Body of pancreas (tissue), 4 donors: ENCODE measurements around the gene TMEM184A. TPM values are rescaled to one million over a fixed set of nuclear protein-coding genes. Genes with fewer than 3 reads are reported as not detected.

Experiments
- ATAC-seq: fragments of 150-250 bp; one replicate; pipeline ENCODE4 v1.9.1; 2016
- DNase-seq, 4 donors: peaks; one replicate each; pipeline ENCODE4 v3.0.0-alpha.2; 2019
- H3K27ac ChIP-seq, 4 donors: fragments of 200-600 bp; sonication (generic); 1 replicate in 3 of 4; 2 replicates in 1 of 4; pipeline versions ENCODE4 v1.5.1 to v1.6.1; 2016 to 2019; ENCODE audit warnings: mild to moderate bottlenecking in 1 of 4, mixed read lengths in 1 of 4, moderate library complexity in 1 of 4
- H3K27me3 ChIP-seq, 2 donors: fragments of 200-600 bp; sonication (generic); one replicate each; pipeline ENCODE4 v1.6.0; 2016; ENCODE audit warnings: mild to moderate bottlenecking in 1 of 2
- H3K36me3 ChIP-seq, 2 donors: fragments of 200-600 bp; sonication (generic); replicated peaks in 1 of 2; 2 replicates each; pipeline ENCODE4 v1.5.1; 2016; ENCODE audit warnings: low read depth in 2 of 2; ENCODE audit not compliant: insufficient read depth in 1 of 2
- H3K4me1 ChIP-seq: fragments of 200-600 bp; sonication (generic); one replicate; pipeline ENCODE4 v1.6.0; 2016
- H3K4me3 ChIP-seq, 2 donors: fragments of 200-600 bp; sonication (generic); 1 replicate in 1 of 2; 2 replicates in 1 of 2; pipeline ENCODE4 v1.5.1; 2016 to 2019
- H3K9me3 ChIP-seq, 3 donors: fragments of 200-600 bp; sonication (generic); 1 replicate in 2 of 3; 2 replicates in 1 of 3; pipeline ENCODE4 v1.5.1; 2016
- CTCF ChIP-seq, 7 experiments: fragments of 450-650 bp in 4 of 7; fragments of 200-600 bp in 3 of 7; sonication (generic) in 3 of 7; IDR thresholded peaks; one replicate each; pipeline ENCODE4 v1.5.1; 2016 to 2019; ENCODE audit warnings: antibody characterized with exemption in 7 of 7
- POLR2A ChIP-seq, 3 donors: fragments of 450-650 bp; IDR thresholded peaks; one replicate each; pipeline ENCODE4 v1.6.1; 2016; ENCODE audit warnings: antibody characterized with exemption in 3 of 3, mild to moderate bottlenecking in 2 of 3
- WGBS, 2 donors: methylation state at CpG; one replicate each; pipeline ENCODE4 v1.1.5; 2017; 5-methylcytosine and 5-hydroxymethylcytosine counted together
- intact Hi-C: fragments of 100-400 bp; cut with DNase I; formaldehyde crosslinking; loops from one replicate; pipeline ENCODE4 v1.15.1; 2023
- total RNA-seq, 2 donors: library from RNA; depleted of rRNA; stranded (reverse); fragments of >200 nt; gene quantifications; one replicate each; pipeline ENCODE4 v1.1.0, GENCODE V29; 2016

Gene TMEM184A
- total RNA-seq, 2 donors from 2014 or later, result 21.0 to 65.3 TPM

- ATAC-seq (no peak), DNase-seq (no peak)
- peaks cover 7% of the 10 kb centered on the region for H3K4me1 ChIP-seq
- 62 to 68% methylated on average over 4 of the region's 4 CpGs for WGBS, 2 donors
- no peaks in the 10 kb centered on the region for H3K27me3 ChIP-seq
- intact Hi-C loops, result no loop called here
- no peaks in the 10 kb centered on the region for H3K36me3 ChIP-seq
- no peak overlapping the region for H3K27ac ChIP-seq
- no peak for TF ChIP-seq CTCF (IDR thresholded peaks at IDR 0.05)
- no peak for TF ChIP-seq POLR2A (IDR thresholded peaks at IDR 0.05)
- peaks cover 0 to 3% (median 0%) of the 10 kb centered on the region in 3 donors for H3K9me3 ChIP-seq
- no peak overlapping the region for H3K4me3 ChIP-seq
These were observed 41.0 kb downstream of the TMEM184A start for GRCh38 chr7:1514995-1515401.

- Histone ChIP-seq H3K9me3 (peaks cover 0 to 3% (median 0%) of the 10 kb centered on the region in 3 donors), H3K27me3 (no peaks in the 10 kb centered on the region), H3K27ac (no peak overlapping the region), H3K4me3 (no peak overlapping the region), H3K4me1 (peaks cover 7% of the 10 kb centered on the region), H3K36me3 (no peaks in the 10 kb centered on the region)
- TF ChIP-seq POLR2A (IDR thresholded peaks at IDR 0.05), result no peak
- whole genome bisulfite sequencing, 2 donors, result 77 to 87% methylated on average over 10 to 12 of the region's 12 CpGs
- no peak for DNase-seq
- intact Hi-C loops, result no loop called here
- no peak for ATAC-seq
These were observed 41.6 kb downstream of the TMEM184A start for GRCh38 chr7:1514407-1514806.

- intact Hi-C loops, result no loop called here
- Histone ChIP-seq H3K36me3 (no peaks in the 10 kb centered on the region), H3K4me3 (no peak overlapping the region), H3K9me3 (no peaks in the 10 kb centered on the region), H3K27ac (peak overlapping the region in 1 of 4 donors; percentile 52), H3K4me1 (peaks cover 11% of the 10 kb centered on the region), H3K27me3 (no peaks in the 10 kb centered on the region)
- ATAC-seq, result no peak
- TF ChIP-seq CTCF (IDR thresholded peaks at IDR 0.05) (no peak), POLR2A (IDR thresholded peaks at IDR 0.05) (no peak)
- WGBS, 2 donors, result 61 to 75% methylated on average over 4 to 20 of the region's 20 CpGs
- peak in 1 of 4 donors; percentile 10 for DNase-seq
These were observed 42.3 kb downstream of the TMEM184A start for GRCh38 chr7:1513657-1514095.

- 71 to 91% methylated on average over 10 to 34 of the region's 35 CpGs for WGBS, 2 donors
- H3K27ac ChIP-seq, result peak overlapping the region in 2 of 4 donors; percentile 13 to 52
- ATAC-seq (no peak), DNase-seq (peak in 2 of 4 donors; percentile 22 to 64)
- no peaks in the 10 kb centered on the region for H3K36me3 ChIP-seq
- no peak overlapping the region for H3K4me3 ChIP-seq
- no peaks in the 10 kb centered on the region for H3K9me3 ChIP-seq
- H3K4me1 ChIP-seq, result peaks cover 17% of the 10 kb centered on the region
- intact Hi-C loops, result no loop called here
- no peaks in the 10 kb centered on the region for H3K27me3 ChIP-seq
- no peak for TF ChIP-seq CTCF (IDR thresholded peaks at IDR 0.05)
- no peak for TF ChIP-seq POLR2A (IDR thresholded peaks at IDR 0.05)
These were observed 43.0 kb downstream of the TMEM184A start for GRCh38 chr7:1512781-1513656.

GRCh38 chr7:1511444-1512422 is 44.3 kb downstream of the TMEM184A start:
- intact Hi-C loops, result no loop called here
- Histone ChIP-seq H3K4me1 (peaks cover 28% of the 10 kb centered on the region), H3K4me3 (no peak overlapping the region), H3K27me3 (no peaks in the 10 kb centered on the region), H3K36me3 (no peaks in the 10 kb centered on the region), H3K27ac (no peak overlapping the region), H3K9me3 (no peaks in the 10 kb centered on the region)
- DNase-seq (no peak), ATAC-seq (no peak)
- TF ChIP-seq POLR2A (IDR thresholded peaks at IDR 0.05) (no peak), CTCF (IDR thresholded peaks at IDR 0.05) (no peak)
- WGBS, 2 donors, result 80 to 92% methylated on average over 22 to 28 of the region's 30 CpGs
